RWPE1 (cell line): ENCODE results near the gene PTCH2.
A peak's percentile ranks its signal among the peaks of the same experiment; 100 is the strongest.

Experiments used
- CTCF ChIA-PET: fragments of 350-600 bp; sonication (Branson Sonifier 250); formaldehyde crosslinking; extraction: SDS; loops from one replicate; lab custom pipeline; 2021; lab: Yijun Ruan, JAX
- POLR2A ChIA-PET: fragments of 400-600 bp; formaldehyde crosslinking; extraction: SDS; loops from one replicate; lab custom pipeline; 2020; ENCODE audit warnings: antibody characterized with exemption; ENCODE audit not compliant: low non-redundant PET; lab: Yijun Ruan, JAX
- DNase-seq: peaks from one replicate; pipeline ENCODE4 v3.0.0; 2012; ENCODE audit warnings: low spot score
- H3K27ac ChIP-seq: fragments of 450-650 bp; 2 replicates; pipeline ENCODE4 v1.5.1; 2017
- CTCF ChIP-seq: fragments of 450-650 bp; conservative IDR thresholded peaks from 2 replicates; pipeline ENCODE4 v1.5.1; 2017; ENCODE audit warnings: low read depth, mild to moderate bottlenecking

The PTCH2 gene

GRCh38 chr1:44785029-44785380, 58.0 kb downstream of the PTCH2 start:
- ChIA-PET POLR2A (no interaction called here), CTCF (interaction anchor here (0.7 kb wide), 1 partner anchor 126 kb away, joined by 3 read pairs; no protein-coding TSS in a partner anchor)
- H3K27ac ChIP-seq, result no peak overlapping the region
- TF ChIP-seq CTCF, result no peak
- DNase-seq, result no peak

GRCh38 chr1:44784094-44785028, 58.7 kb downstream of the PTCH2 start:
- CTCF ChIA-PET, result interaction anchor here (0.6 kb wide), 1 partner anchor 199 kb away, joined by 3 read pairs; no protein-coding TSS in a partner anchor
- POLR2A ChIA-PET, result no interaction called here
- no peak for TF ChIP-seq CTCF
- DNase-seq, result no peak
- peak overlapping the region; percentile 19; the same call in 1 of the 2 replicates for H3K27ac ChIP-seq

- no peak for DNase-seq
- ChIA-PET POLR2A (no interaction called here), CTCF (interaction anchor here (0.8 kb wide), 1 partner anchor 9 kb away, joined by 3 read pairs; no protein-coding TSS in a partner anchor)
- TF ChIP-seq CTCF, result no peak
- H3K27ac ChIP-seq, result peak overlapping the region; percentile 19; the same call in 1 of the 2 replicates
Measured at GRCh38 chr1:44783697-44784093, 59.4 kb downstream of the PTCH2 start.

GRCh38 chr1:44780583-44781121, 62.4 kb downstream of the PTCH2 start:
- POLR2A ChIA-PET, result interaction anchor here (0.6 kb wide), 1 partner anchor 720 kb away, joined by 10 read pairs; no protein-coding TSS in a partner anchor
- TF ChIP-seq CTCF, result no peak
- DNase-seq, result no peak
- CTCF ChIA-PET, result interaction anchor here (1.2 kb wide), 1 partner anchor 28 kb away, joined by 4 read pairs; the partner anchor contains the start of gene BTBD19
- peak overlapping the region; percentile 59 for H3K27ac ChIP-seq

- DNase-seq, result no peak
- POLR2A ChIA-PET, result no interaction called here
- CTCF ChIA-PET, result no interaction called here
- H3K27ac ChIP-seq, result peak overlapping the region; percentile 89
- TF ChIP-seq CTCF, result no peak
Measured at GRCh38 chr1:44778705-44779576, 64.1 kb downstream of the PTCH2 start.
